Right kidney (tissue), 1 donor: ENCODE measurements around the gene RAB7B.

Experiments
- DNase-seq: peaks from one replicate; pipeline ENCODE4 v3.0.0-alpha.2; 2016

RAB7B gene

GRCh38 chr1:205947024-205947423 is 56.2 kb downstream of the RAB7B start:
- no peak for DNase-seq

- no peak for DNase-seq
These were observed 58.1 kb downstream of the RAB7B start for GRCh38 chr1:205945069-205945468.

- DNase-seq: no peak
These were observed 58.7 kb downstream of the RAB7B start for GRCh38 chr1:205944525-205944924.

GRCh38 chr1:205943245-205943644 is 60.0 kb downstream of the RAB7B start, which contains the start of gene SLC26A9:
Gene SLC26A9 (minus strand): TSS chr1:205943456. CDS start chr1:205935820, 7,636 bp downstream.
- no peak for DNase-seq

- no peak for DNase-seq
These were observed 60.5 kb downstream of the RAB7B start for GRCh38 chr1:205942631-205943159.

GRCh38 chr1:205940710-205941109 is 62.5 kb downstream of the RAB7B start:
- no peak for DNase-seq

- no peak for DNase-seq
These were observed 63.4 kb downstream of the RAB7B start for GRCh38 chr1:205939690-205940330.

- DNase-seq: no peak
These were observed 64.5 kb downstream of the RAB7B start for GRCh38 chr1:205938682-205939081.

- DNase-seq: no peak
These were observed 66.2 kb downstream of the RAB7B start for GRCh38 chr1:205936846-205937586.

- DNase-seq: no peak
These were observed 66.9 kb downstream of the RAB7B start for GRCh38 chr1:205936311-205936710.

GRCh38 chr1:205935869-205936268 is 67.3 kb downstream of the RAB7B start:
- DNase-seq: no peak

- no peak for DNase-seq
These were observed 68.4 kb downstream of the RAB7B start for GRCh38 chr1:205934788-205935187.

- no peak for DNase-seq
These were observed 69.2 kb downstream of the RAB7B start for GRCh38 chr1:205933671-205934618.

GRCh38 chr1:205932776-205933175 is 70.4 kb downstream of the RAB7B start:
- no peak for DNase-seq

- no peak for DNase-seq
These were observed 72.4 kb downstream of the RAB7B start for GRCh38 chr1:205930799-205931281.

- DNase-seq: no peak
These were observed 73.0 kb downstream of the RAB7B start for GRCh38 chr1:205930195-205930577.

GRCh38 chr1:205929496-205930194 is 73.5 kb downstream of the RAB7B start:
- DNase-seq: no peak

GRCh38 chr1:205928317-205928716 is 74.9 kb downstream of the RAB7B start:
- no peak for DNase-seq

GRCh38 chr1:205927676-205928075 is 75.5 kb downstream of the RAB7B start:
- no peak for DNase-seq

- DNase-seq: no peak
These were observed 75.9 kb downstream of the RAB7B start for GRCh38 chr1:205927247-205927646.
